HG02852 (cell line): Measurements from ENCODE around the gene TCP11L2.
"Not testable (repeated sequence)": the region's sequence is repeated elsewhere in the genome, so short reads cannot be mapped to it uniquely, and the experiment has no call there.

Source experiments
- ATAC-seq: cut with Tn5 transposase; IDR thresholded peaks from one replicate; pipeline ENCODE4 v1.9.1; 2021; ENCODE audit warnings: mild to moderate bottlenecking, moderate library complexity; ENCODE audit not compliant: unreplicated experiment

The TCP11L2 gene

GRCh38 chr12:106341086-106341877 is 38.7 kb downstream of the TCP11L2 start:
- no peak for ATAC-seq

DNA sequence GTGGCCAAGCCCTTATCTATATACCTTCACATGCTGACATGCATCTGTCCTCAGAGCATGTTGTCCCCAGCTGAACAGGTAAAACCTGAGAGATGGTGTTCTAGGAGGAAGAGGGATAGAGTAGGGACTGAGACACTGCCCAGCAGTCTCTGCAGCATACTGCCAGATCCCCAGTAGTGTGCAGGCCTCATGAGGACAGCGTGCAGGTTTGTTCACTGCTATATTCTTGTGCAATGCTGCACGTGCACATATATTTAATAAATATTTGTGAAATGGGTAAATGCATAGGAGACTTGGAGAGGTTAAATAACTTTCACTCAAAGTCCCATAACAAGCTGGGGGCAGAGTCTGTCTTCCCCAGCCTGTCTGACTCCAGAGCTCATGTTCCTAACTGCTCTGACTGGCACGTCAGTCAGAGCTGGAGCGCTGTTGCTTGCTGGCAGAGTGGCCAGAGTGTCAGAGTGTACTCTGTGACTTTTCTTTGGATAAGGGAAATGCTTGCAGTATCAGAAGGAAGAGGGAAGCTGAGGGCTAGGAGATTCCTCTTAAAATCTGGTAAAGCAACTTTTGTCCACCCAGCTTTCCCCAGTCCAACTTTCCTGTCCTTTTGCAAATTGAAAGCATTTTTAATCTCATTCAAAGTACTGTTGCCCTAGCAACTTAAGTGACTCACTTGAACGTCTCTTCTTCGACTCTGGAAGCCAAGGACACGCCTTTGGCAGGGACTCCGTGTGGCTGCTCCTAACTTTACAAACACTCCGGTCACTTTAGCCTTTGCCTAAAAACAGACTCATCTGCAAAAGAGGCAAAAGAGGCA is 40.1 kb downstream of the TCP11L2 start:
- ATAC-seq, result no peak

DNA sequence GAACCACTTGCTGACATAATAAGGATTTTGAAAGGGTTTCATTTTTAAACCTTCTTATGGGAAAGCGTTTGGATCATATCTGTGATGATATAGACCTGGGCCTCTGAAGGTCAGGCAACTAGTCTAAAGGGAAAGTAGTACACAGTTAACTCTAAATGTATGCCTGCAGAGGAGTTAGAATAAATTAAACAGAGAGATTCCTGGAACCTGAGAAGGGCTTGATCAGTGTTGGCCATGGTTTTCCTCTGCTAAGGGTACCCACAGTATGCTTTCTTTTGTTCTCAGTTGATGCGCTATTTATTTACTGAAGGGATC is 40.6 kb downstream of the TCP11L2 start:
- ATAC-seq, result no peak

DNA sequence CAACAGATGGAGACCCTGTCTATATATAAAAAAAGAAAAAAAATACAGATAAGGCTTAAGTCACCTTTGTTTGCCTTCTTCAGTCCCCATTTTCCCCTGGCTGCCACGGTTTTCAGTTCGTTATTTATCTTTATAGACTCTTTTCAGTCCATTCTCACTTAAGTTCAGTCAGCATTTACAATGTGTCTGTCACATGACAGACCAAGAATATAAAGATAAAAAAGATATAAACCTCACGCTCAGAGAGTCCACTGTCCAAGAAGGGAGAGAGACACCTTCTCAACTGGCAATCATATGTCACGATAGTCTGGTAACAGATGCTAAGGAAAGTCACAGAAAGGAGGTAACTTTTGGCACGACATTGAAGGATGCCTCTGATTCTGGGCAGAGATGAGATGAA is 41.6 kb downstream of the TCP11L2 start:
- no peak for ATAC-seq

GRCh38 chr12:106345746-106346145 is 43.2 kb downstream of the TCP11L2 start:
- no peak for ATAC-seq

DNA sequence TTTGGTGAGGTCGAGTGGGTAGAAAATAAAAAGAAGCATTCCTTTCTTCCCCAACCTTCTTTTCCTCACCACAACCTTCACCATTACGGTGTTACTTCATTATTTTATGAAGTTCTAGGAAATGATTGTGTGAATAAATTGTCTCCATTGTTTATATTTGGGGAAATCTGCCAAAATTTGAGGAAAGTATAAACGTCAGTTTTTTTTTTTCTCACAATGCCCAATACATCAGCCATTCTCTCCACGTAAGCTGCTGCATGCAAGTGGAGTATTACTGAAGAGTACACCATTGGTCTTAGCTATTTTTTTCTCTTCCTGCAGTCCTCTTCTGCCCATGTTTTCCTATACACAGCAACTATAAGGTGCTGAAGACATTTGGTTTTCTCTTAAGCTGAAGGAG is 45.9 kb downstream of the TCP11L2 start:
- no peak for ATAC-seq

- ATAC-seq, result no peak
These were observed 50.6 kb downstream of the TCP11L2 start for GRCh38 chr12:106353175-106353574.

- peak; percentile 91 for ATAC-seq
These were observed 55.2 kb downstream of the TCP11L2 start, which contains the start of gene POLR3B for GRCh38 chr12:106357549-106358395. POLR3B (plus strand) TSS chr12:106357748; CDS start chr12:106357880, 132 bp downstream.

DNA sequence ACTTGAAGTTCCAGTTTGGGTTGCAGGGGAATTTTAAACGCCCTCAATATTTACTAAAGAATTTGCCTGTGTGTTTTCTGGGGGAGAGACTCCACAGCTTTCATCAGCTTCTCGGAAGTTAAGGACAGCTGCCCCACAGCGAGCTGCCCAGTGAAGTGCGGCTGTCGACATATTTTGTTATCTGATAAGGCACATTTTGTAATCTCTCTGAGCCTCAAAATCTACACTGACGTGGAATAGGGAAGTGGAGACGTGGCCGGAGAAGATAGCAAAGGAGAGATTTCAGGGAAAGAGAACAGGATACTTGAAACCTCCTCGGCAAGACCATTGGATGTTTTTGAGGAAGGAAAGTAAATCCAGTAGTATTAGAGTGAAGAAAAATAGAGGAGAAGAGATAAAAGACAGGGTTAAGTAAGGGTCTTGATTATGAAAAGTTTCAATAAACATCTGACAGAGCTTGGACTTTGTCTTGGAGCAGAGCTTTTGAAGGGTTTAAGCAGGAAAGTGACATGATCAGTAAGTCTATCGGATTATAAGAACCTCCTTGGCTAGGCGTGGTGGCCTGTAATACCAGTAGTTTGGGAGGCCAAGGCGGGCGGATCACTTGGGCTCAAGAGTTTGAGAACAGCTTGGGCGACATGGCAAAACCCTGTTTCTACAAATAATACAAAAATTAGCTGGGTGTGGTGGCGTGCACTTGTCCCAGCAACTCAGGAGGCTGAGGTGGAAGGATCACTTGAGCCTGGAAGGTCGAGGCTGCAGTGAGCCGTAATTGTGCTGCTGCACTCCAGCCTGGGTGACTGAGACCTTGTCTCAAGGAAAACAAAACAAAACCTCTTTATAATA is 56.1 kb downstream of the TCP11L2 start:
- ATAC-seq, result peak; percentile 10

DNA sequence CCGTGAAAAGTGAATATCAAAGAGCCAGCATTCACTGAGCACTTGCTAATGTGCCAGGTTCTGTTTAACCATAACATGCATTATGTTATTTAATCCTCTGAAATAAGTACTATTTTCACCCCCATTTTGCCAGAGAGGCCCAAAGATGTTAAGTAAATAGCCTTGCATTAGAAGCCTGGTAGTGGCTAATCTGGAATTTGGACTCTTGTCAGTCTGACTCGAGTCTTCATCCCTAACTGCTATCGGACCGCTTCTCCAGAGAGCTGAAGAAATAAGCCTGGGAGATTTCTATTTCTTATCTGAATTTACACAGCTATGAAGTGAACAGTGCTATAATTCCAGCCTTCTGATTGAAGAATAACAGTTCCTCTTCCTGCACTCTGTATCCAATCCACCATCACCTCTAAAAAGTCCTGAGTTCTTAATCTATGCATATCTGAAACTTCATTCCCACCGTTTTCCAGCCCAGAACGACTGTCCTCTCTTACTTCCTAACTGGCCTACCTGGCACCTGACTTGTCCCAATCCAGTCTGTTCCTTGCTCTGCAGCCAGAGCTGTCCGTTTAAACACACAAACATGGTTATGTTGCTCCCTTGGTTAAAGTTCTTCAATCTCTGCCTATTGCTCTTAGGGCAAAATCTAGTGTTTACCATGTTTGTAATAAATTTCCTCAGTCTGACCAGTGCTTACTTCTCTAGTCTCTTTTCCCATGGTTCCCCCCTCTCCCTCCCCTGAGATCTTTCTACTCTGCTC is 57.3 kb downstream of the TCP11L2 start:
- no peak for ATAC-seq

GRCh38 chr12:106360400-106360994 is 58.0 kb downstream of the TCP11L2 start:
- ATAC-seq, result no peak

- ATAC-seq, result no peak
These were observed 60.4 kb downstream of the TCP11L2 start for GRCh38 chr12:106362971-106363370.

GRCh38 chr12:106364261-106364660 is 61.7 kb downstream of the TCP11L2 start:
- ATAC-seq, result no peak

DNA sequence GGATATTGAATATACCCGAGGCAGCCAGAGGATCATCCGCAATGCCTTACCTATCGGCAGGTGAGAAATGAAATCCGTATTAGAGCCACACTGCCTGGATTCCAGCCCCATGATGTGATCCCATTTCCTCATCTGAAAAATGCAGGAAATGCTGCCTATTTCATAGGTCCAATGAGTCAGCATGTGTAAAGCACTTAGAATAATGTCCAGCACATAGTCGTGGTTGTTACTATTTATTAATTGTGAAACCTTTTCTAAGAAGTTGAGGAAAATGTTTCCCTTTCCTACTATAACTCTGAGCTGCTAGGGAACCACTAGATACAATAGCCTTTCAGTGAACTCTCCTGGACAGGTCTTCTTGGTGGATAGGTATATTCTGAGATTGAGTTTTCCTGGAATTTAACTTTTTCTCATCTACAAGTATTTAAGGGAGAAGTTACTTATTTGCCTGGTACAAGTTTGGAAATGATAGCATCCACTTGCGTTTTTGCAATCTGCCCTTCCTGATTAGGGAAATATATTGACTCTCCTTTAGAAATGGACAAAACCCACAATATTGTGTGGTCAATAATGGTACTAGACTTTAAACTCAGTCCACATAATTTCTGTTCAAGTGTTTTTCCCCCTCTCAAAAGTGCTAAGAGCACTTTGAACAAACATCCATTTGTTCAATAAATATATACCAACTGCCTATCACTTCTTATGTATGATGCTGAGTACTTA is 67.3 kb downstream of the TCP11L2 start:
- no peak for ATAC-seq

- ATAC-seq, result no peak
These were observed 76.3 kb downstream of the TCP11L2 start for GRCh38 chr12:106378788-106379187.

- no peak for ATAC-seq
These were observed 78.4 kb downstream of the TCP11L2 start for GRCh38 chr12:106380954-106381353.

DNA sequence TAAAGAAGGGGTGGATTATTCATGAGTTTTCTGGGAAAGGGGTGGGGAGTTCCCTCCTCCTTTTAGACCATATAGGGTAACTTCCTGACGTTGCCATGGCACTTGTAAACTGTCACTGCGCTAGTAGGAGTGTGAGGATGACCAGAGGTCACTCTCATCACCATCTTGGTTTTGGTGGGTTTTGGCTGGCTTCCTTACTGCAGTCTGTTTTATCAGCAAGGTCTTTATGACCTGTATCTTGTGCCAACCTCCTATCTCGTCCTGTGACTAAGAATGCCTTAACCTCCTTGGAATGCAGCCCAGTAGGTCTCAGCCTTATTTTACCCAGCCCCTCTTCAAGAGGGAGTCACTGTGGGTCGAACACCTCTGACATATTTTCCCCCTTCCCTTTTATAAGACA is 79.3 kb downstream of the TCP11L2 start:
- ATAC-seq, result not testable (repeated sequence)

GRCh38 chr12:106386813-106387535 is 84.4 kb downstream of the TCP11L2 start:
- no peak for ATAC-seq
